HUDEP-2 (cell line): ENCODE results near the gene CS.
"Not testable (repeated sequence)": the region's sequence is repeated elsewhere in the genome, so short reads cannot be mapped to it uniquely, and the experiment has no call there.

ENCODE experiments used
- DNase-seq, 76 experiments: peaks; one replicate each; lab custom pipeline; 2025; ENCODE audit not compliant: unreplicated experiment in 76 of 76; lab: John Stamatoyannopoulos, UW

The CS gene

DNA sequence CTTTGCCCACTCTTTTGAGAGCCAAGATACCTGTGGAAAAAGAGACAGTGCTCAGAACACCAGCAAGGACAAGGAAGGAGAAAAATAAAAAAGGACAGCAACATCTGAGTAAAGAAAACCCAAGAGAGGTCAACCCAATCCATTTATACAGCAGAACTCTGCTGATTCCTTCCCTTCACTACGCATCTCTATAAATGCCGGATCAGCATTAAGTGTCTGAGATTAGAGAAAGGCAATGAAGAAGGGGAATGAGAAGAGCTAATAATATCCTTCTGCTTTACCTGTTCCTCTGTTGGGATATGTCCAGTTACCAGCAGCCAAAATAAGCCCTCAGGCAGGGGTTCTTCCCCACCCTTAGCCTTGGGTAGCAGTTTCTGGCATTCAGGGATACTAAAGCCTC is 17.6 kb downstream of the CS start:
- DNase-seq: no peak

DNA sequence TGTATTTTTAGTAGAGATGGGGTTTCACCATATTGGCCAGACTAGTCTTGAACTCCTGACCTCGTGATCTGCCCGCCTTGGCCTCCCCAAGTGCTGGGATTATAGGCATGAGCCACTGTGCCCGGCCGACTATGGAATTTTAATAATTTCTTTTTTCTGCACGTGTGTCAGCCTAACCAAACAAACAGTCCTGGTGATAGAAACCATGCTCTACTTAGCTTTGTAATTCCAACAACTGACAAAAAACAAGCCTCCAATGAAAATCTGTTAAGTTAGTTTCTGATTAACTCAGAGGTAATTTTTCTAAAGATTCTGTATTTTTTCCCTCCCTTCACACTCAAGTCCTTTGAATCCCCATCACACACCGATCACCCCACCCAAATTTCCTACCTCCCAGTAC is 18.1 kb downstream of the CS start:
- DNase-seq: no peak

DNA sequence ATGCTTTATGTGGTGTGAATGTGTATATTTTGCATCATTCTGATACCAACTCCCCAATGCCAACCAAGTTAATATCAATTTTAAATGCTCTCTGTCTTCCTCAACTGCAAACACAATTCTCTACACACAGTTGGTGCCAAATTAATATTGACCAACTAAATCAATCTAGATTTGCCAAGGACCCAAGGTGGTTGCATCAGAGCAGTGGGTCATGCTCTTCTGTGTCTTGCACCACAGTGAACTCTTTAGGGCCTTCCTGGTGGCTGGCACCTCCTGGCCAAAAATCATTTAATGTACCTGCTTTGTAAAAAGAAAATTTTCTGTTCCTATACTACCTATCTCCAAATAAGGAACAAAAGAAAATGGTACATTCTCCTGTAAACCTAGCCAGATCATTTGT is 19.3 kb downstream of the CS start:
- no peak for DNase-seq

DNA sequence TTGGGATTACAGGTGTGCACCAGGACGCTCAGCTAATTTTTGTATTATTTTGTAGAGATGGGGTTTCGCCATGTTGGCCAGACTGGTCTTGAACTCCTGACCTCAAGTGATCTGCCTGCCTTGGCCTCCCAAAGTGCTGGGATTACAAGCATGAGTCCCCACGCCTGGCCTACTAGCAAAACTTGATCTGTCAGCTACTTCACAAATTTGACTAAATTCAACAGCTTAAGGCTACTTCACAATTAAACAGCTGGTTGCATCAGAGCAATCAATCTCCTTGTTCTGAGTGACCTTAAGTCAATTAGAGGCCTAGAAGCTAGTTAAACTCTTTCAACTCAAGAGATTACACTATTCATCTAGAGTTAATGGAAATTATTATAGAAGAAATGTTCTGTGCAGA is 21.2 kb downstream of the CS start:
- no peak for DNase-seq

DNA sequence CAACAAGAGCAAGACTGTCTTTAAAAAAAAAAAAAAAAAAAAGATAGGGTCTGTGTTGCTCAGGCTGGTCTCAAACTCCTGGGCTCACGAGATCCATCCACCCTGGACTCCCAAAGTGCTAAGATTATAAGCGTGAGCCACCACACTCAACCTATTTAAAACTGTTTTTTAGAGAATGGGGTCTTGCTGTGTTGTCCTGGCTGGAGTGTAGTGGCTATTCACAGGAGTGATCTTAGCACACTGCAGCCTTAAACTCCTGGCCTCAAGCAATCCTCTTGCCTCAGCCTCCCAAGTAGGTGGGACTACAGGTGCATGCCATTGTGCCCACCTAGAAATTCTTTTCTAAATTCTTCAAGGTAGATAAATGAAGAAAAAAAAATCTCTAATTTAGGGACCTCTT is 25.8 kb downstream of the CS start:
- DNase-seq: no peak

DNA sequence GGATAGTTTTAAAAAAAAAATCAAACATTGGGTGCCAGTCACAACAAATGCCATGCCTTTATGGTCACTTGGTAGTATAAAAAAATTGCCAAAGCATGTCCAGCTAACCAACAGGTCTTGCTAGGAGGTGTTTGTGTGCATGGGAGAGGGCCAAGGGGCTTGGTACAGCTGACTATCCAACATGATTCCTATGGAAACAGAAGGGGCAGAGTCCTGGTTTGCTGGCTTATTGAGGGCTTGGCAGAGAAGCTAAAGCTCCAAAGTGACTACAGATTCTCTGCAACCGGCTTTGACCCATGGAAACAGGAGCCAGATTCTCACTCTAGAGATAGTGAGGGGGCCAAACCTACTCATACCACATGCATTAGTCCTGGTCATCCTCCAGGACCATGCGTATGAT is 27.7 kb downstream of the CS start:
- DNase-seq: not testable (repeated sequence)

DNA sequence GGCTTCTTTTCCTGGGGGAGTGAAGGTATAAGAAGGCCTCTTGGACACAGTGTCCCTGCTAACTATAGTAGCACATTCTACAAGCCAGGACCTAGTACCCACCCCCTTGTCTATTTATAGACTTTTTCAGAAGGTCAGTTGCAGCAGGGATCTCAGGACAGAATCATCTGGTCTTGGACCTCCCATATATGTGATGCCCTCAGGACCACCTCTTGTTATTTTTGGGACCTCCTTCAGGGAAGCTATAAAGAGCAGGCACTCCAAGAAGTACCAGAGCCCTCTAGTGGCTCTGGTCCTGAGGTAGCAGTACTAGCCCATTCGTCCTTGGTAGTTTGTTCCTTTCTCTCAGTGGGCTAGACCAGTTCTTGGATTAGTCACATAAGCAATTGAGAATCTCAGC is 29.1 kb downstream of the CS start:
- DNase-seq: peak in 10 of 76 experiments; percentile 5 to 29 (median 14)

DNA sequence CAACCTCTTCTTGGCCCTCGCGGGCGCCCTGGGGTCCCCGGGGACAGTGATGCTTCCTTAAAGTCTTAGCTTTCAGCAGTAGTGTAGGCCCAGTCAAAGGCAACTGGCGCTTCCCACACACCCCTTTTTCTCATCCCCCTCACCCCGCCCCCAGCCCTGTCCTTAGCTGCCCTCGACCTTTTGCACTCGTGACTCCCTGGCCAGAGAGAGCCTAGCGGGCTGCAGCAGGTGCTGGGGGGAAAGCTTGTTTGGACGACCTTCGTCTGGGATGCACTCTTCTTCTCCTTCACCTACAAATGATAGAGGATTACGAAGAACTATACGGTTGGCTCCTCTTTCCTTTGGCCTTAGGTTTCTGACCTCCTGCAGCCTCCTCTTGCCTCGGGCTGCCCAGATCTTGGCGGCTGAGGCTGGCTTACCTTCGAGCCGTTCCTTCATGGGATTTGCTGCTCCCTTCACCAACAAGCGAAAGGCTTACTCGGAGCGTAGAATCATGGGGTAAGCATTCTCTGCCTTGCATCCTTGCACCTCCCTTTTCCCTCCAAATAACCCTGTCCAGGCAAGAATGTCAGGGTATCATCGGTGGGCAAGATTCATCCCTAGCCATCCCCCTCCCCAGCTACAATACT is 32.6 kb downstream of the CS start:
- DNase-seq: peak in 3 of 76 experiments; percentile 3 to 26 (median 15)

DNA sequence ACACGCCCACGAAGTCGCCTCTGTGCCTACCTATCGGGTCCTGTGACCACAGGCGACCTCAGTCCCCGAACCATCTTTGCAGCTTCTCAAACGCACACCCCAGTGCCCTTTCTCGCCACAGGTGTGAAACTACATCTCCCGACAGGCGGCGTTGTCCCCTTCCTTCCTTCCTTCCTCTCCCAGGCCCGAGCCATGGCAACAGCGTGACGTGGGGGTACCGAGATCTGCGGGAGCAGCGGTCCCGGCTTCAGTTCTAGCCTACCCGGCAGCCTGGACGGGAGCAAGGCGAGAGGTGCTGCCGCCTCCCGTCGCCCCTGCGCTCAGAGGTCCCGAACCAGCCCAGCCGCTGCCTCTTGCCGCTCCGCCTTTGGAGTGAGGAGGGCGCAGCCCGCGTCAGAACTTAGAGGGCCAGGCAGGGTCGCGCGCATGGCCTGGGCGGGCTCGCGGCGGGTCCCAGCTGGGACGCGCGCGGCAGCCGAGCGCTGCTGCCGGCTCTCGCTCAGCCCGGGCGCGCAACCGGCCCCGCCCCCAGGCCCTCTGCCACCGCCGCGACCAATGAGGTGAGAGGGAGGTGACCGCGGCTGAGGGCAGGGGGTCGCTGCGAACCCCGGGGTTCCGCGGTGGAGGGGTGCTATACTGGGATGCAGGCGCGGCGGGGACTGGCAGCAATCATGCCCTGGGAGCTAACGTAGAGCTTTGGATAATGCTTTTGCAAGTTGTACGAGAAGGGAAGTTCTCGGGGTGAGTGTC is 33.3 kb downstream of the CS start, which contains the start of gene COQ10A:
Gene COQ10A, plus strand, starts transcription at position 250 of the 750 bp plus-strand sequence. Its CDS starts 177 bp downstream, at position 427.
- DNase-seq: peak in 72 of 76 experiments; percentile 18 to 89 (median 69)

DNA sequence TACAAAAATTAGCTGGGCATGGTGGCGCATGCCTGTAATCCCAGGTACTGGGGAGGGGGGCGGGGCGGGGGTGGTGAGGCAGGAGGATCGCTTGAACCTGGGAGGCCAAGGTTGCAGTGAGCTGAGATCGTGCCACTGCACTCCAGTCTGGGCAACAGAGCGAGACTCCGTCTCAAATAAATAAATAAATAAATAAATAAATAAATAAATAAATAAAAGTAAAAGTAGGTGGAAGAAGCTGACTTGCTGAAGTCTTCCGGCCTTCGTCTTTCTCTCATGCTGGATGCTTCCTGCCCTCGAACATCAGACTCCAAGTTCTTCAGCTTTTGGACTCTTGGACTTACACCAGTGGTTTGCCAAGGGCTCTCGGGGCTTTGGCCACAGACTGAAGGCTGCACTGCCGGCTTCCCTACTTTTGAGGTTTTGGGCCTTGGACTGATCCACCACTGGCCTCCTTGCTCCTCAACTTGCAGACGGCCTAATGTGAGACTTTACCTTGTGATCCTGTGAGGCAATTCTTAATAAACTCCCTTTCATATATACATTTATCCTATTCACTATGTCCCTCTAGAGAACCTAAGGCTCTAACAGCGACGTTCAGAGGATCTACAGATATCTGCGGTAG is 34.0 kb downstream of the CS start:
- DNase-seq: not testable (repeated sequence)

DNA sequence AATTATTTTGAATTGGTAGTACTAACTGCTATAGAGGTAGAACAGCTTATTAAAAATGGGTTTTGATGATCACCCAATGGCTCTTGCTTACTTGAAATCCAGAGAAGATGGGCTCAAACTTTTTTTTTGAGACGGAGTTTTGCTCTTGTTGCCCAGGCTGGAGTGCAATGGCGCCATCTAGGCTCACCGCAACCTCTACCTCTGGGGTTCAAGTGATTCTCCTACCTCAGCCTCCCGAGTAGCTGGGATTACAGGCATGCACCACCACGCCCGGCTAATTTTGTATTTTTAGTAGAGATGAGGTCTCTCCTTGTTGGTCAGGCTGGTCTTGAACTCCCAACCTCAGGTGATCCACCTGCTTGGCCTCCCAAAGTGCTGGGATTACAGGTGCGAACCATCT is 37.2 kb downstream of the CS start:
- DNase-seq: peak in 5 of 76 experiments; percentile 4 to 26 (median 9)

DNA sequence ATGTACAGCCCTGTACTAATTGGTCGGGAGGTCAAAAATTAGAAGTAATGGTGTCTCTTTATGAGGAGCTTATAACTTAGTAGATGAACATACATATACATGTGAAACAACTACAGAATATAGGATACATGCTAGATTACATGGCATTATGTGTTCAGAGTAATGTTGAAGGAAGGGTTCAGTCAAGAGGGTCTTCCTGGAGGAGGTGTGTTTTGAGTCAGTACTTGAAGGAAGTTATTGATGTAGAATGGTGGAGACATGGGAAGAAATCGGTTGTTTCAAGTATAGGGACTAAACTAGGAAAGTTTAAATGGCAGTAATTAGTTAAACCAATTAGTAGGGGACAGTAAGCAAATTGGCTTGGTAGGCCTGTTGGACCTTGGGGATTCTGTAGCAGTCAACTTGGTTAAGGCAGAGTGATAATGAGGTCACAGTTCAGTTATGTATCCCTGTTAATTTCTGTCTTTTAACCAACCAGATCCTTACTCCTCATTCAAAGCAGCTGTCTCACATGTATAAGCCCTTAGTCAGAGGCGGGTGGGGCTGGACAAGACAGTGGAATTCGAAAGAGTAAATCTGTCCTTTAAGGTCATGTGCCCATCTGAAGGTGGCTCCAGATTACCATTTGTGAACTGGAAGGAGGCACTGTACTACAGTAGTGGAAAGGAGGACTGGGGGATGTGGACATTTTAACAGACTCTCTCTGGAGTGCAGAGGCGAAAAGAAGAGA is 38.5 kb downstream of the CS start:
- peak in 18 of 76 experiments; percentile 5 to 34 (median 18) for DNase-seq

DNA sequence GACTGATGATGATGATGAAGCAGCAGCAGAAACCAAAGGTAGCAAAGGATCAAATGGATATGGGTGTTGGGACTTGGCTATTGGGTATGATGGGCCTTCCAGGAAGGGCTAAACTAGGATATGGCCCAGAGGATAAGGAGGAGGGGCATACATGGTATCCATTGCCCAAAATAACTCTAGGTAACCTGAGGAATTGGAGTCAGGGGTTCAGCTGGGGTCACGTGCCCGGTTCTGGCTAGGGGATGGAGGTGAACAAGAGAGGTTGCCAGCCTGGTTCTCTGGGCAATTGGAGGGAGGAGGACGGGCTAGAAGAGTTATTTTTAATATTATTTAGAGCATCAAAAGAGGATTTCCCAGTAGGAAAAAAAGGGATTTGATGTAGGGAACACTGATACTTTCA is 39.2 kb downstream of the CS start:
- no peak for DNase-seq

DNA sequence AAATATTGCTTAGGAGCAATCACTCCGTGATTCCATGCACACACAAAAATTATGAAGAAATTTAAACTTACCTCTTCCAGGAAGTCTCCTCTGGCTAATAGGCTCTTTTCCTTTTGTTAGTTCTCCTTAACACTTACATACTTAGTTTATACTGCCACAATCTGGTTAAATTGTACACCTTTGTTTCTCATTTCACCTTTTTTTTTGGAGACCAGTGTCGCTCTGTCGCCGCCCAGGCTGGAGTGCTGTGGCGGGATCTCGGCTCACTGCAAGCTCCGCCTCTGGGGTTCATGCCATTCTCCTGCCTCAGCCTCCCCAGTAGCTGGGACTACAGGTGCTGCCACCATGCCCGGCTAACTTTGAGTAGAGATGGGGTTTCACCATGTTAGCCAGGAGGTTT is 39.8 kb downstream of the CS start:
- DNase-seq: no peak

DNA sequence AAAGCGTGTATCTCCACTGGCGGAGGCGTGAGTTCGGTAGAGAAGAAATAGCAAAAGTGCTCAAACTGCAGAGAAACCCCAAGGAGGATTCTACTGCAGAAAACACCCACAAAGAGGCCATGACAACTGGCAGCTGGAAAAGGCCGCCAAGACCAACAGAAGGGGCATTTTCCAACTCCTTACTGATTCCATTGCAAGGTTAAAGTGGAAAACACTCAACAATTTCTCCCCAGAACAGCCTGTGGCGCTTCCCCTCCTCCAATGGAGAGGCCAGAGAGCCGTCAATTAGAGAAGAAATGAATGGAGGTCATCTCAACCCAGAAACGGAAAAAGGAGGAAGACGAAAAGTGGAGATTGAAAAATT is 41.3 kb downstream of the CS start:
- peak in 1 of 76 experiments; percentile 38 for DNase-seq

DNA sequence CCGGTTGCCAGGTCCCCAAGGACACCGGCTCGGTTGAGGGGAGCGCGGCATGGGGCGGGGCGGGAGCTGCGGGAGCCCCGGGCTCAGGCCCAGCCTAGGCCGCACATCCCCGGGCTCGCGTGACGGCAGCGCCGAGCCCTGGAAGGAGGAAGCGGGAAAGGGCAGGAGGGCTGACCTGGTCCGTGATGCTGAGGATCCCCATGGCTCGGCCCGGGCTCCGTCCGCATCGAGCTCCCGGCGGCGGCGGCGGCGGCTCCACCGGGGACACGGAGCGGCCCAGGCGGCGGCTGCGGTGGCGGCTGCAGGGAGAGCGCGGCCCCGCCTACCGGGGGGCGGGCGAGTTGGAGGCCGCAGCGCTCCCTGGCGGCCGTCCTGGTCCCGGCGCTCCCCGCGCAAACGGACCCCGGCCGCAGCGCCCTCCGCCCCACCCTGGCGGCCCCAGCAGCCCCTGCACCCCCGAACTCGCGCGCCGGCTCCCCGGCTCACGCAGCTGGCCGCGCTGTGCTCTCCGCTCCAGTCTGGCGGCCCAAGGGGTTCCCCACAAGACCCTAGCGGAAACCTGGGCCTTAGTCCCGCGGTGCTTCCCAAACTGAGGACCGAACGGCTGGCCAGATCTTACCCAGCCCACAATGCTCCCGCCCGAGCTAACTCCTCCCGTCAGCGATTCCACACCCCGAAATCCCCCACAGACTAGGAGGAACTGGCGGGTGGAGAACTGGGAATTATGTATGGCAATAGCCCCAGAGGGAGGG is 41.9 kb downstream of the CS start, which contains the start of gene ANKRD52:
Gene ANKRD52, minus strand, starts transcription at position 317 of the 752 bp plus-strand sequence. Its CDS starts 115 bp downstream, at position 202.
- DNase-seq: peak in 56 of 76 experiments; percentile 5 to 83 (median 54)

DNA sequence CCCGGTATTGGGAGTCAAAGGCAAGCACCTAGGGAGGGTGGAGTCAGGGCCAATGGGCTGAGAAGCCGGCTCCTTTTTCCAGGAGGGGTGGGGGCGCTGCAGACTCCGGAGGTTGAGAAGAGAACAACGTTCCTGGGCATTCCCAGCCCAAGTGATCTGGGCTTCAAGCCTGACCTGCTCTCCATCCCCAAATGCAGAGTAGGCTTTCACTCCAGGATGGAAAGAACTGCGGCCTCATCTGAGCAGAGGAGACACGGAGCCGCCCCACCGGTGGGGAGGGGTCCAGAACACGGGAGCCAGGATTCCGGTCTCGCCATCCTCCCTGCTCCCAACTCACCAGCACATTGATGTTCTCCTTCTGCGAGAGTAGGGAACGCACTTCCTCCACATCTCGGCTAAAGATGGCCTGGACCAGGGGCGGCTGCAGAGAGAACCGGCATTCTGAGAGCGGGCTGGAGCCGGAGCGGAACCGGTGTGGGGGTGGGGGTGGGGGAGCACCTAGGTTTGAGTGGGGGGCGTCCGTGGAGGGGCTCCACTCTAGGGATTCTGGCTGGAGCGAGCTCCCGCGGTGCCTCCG is 42.6 kb downstream of the CS start:
- DNase-seq: peak in 2 of 76 experiments; percentile 6 to 11

DNA sequence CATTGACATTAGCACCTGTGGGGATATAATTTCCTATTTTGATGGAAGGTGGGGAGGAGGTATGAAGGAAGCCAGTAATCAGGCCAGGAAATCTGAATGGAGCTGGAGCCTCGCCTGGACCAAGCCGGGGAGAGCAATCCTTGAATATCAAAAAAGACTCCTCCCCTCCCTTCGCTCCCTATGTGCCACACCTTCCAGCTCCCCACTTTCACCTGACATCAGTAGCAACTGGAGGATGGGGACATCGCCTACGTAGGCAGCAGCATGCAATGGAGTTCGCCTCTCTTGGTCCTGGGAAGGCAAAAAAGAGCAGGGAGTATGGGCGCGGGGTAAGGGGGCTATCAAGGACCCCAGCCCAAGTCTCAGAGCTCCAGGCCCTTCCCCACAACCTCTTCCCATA is 43.1 kb downstream of the CS start:
- no peak for DNase-seq

DNA sequence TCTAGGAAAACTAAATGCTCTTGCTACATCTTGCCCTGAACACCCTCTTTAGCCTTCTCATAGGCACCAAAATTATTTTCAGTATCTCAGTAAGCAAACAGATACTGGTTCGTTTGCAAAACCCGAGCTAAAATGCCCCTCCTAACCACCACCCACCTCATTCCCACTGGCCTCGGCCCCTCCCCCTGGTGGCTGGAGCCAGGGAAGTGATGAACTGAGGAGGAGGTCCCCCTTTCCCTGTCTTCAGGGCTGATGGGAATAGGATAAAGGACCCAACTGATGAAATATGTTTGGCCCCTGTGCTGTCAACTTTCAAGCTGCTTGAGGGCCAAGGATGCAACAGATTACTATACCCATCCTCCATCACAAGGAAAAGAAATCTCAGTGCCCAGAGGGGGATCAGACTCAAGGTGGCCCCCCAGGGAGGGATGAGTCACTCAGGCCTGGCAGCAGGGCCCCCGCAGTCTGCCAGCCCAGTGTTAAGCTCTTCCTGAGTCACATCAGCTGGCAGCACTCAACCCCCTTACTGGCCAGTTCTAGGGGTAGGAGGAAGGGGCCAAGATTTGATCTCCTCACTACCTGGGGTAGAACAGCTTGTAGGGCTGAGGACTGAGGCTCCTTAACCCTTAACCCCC is 43.7 kb downstream of the CS start:
- DNase-seq: peak in 4 of 76 experiments; percentile 3 to 19 (median 12)
